RWPE1 (cell line): ENCODE results near the gene CDKN2C.

ENCODE experiments used
- CTCF ChIA-PET: fragments of 350-600 bp; sonication (Branson Sonifier 250); formaldehyde crosslinking; extraction: SDS; loops from one replicate; lab custom pipeline; 2021; lab: Yijun Ruan, JAX
- POLR2A ChIA-PET: fragments of 400-600 bp; formaldehyde crosslinking; extraction: SDS; loops from one replicate; lab custom pipeline; 2020; ENCODE audit warnings: antibody characterized with exemption; ENCODE audit not compliant: low non-redundant PET; lab: Yijun Ruan, JAX
- DNase-seq: peaks from one replicate; pipeline ENCODE4 v3.0.0; 2012; ENCODE audit warnings: low spot score
- H3K27ac ChIP-seq: fragments of 450-650 bp; 2 replicates; pipeline ENCODE4 v1.5.1; 2017
- TF ChIP-seq, protein P1 (sequence below): fragments of 450-650 bp; conservative IDR thresholded peaks from 2 replicates; pipeline ENCODE4 v1.5.1; 2017; ENCODE audit warnings: low read depth, mild to moderate bottlenecking

CDKN2C gene

DNA sequence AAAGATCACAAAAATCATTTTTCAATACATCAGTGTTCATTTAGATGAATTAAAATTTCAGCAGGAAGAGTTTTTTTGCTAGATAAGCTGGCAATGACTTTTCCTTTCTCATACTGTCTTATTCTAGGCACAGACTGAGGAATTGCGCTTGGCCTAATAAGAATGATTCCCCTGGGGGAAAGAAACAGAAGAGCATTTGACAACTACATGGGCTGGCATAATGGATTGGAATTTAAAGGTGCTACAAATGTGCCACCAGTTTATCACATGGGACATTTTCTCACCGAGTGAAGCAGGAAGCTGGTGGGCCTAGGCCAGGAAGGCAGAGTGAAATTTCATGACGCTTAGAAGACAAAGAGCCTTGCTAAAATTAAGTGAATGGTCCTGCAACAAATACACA is 39.3 kb downstream of the CDKN2C start:
- TF ChIP-seq, protein P1, sequence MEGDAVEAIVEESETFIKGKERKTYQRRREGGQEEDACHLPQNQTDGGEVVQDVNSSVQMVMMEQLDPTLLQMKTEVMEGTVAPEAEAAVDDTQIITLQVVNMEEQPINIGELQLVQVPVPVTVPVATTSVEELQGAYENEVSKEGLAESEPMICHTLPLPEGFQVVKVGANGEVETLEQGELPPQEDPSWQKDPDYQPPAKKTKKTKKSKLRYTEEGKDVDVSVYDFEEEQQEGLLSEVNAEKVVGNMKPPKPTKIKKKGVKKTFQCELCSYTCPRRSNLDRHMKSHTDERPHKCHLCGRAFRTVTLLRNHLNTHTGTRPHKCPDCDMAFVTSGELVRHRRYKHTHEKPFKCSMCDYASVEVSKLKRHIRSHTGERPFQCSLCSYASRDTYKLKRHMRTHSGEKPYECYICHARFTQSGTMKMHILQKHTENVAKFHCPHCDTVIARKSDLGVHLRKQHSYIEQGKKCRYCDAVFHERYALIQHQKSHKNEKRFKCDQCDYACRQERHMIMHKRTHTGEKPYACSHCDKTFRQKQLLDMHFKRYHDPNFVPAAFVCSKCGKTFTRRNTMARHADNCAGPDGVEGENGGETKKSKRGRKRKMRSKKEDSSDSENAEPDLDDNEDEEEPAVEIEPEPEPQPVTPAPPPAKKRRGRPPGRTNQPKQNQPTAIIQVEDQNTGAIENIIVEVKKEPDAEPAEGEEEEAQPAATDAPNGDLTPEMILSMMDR, result no peak
- CTCF ChIA-PET, result no interaction called here
- no peak overlapping the region for H3K27ac ChIP-seq
- no peak for DNase-seq
- POLR2A ChIA-PET, result no interaction called here

DNA sequence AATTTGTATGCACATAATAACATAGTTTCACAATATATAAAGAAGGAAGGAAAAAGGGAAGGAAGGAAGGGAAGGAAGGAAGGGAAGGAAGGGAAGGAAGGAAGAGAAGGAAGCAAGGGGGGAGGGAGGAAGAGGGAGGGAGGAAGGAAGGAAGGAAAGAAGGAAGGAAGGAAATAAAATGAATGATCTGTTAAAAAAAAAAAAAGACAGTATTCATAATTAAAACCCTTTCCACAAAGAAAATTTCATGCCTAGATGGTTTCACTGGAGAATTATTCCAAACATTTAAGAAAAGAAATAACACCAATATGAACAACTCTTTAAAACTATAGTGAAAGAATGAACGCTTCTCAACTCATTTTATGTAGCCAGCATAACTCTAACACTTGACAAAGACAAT is 44.8 kb downstream of the CDKN2C start:
- ChIA-PET POLR2A (no interaction called here), CTCF (interaction anchor here (0.6 kb wide), 1 partner anchor 217 kb away, joined by 4 read pairs; no protein-coding TSS in a partner anchor)
- no peak for DNase-seq
- TF ChIP-seq, protein P1, result no peak
- no peak overlapping the region for H3K27ac ChIP-seq

DNA sequence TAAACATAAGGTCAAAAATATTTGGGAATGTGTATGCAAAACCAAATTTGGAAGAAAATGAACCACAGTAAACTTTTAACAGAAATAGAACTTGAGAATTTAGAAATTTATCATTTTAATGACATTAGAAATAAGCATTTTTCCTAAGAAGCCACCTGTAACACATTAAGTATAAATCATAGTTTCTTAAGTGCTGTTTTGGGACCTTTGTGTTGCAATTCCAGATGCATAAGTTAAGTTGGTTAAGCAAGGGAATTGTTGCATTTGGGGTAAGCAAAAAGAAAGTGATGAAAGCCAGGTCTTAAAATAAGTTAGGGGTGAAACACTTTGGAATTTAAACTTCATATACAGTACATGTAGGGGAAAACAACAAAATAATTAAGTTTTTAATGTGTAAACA is 49.8 kb downstream of the CDKN2C start:
- TF ChIP-seq, protein P1, result no peak
- no peak overlapping the region for H3K27ac ChIP-seq
- DNase-seq, result no peak
- ChIA-PET CTCF (no interaction called here), POLR2A (no interaction called here)
